ENCODE measurements around the gene KYAT1.
A peak's percentile ranks its signal among the peaks of the same experiment; 100 is the strongest.

Gene KYAT1

DNA sequence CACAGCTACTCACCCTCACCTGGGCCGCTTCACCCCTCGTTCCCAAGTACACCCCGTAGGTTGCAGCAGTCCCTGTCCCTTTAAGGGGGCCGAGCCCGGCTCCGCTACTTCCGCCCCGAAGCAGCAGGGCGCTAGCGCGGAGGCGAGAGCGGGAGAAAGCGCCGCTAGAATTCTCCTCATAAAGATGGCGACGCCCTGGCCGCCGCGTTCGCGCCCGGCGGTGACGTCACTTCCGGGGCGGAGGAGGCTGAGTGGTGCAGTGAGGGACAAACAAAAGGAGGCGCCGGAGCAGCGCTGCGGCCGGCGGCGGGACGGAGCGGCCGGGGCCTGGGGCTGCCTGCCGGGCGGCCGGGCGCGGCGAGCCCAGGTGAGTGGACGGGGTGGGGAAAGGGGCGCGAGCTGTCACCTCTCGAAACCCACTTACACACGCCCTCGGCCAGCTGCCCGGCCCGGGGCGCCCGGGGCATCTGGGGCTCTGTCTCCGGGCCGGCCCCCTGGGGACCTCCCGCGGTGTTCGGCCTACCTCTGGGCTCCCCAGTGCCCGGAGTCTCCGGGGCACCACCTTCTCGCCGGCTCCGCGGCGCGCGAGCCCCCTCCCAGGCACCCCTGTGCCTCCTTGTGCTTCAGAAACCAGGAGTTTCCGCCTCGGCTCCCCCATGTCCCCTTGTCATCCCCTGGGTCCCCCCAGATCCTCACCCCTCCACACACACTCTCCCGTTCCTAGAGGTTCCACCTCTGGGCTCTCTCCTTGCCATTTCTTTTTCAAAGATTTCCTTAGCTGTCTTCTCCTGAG is at the start of gene KYAT1, which contains the start of gene LRRC8A:
Gene KYAT1, minus strand, starts transcription at position 67 of the 793 bp plus-strand sequence. CDS start 36,545 bp downstream, outside the sequence.
Gene LRRC8A, plus strand, starts transcription at position 250 of the 793 bp plus-strand sequence. CDS start 25,032 bp downstream, outside the sequence.
- H3K27ac ChIP-seq = peak within 1 kb of the TSS; percentile 90
- TF ChIP-seq, protein P1, sequence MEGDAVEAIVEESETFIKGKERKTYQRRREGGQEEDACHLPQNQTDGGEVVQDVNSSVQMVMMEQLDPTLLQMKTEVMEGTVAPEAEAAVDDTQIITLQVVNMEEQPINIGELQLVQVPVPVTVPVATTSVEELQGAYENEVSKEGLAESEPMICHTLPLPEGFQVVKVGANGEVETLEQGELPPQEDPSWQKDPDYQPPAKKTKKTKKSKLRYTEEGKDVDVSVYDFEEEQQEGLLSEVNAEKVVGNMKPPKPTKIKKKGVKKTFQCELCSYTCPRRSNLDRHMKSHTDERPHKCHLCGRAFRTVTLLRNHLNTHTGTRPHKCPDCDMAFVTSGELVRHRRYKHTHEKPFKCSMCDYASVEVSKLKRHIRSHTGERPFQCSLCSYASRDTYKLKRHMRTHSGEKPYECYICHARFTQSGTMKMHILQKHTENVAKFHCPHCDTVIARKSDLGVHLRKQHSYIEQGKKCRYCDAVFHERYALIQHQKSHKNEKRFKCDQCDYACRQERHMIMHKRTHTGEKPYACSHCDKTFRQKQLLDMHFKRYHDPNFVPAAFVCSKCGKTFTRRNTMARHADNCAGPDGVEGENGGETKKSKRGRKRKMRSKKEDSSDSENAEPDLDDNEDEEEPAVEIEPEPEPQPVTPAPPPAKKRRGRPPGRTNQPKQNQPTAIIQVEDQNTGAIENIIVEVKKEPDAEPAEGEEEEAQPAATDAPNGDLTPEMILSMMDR (conservative IDR thresholded peaks at IDR 0.05) = no peak
- peak; percentile 66; the same call in 1 of the 2 replicates for TF ChIP-seq ZFX (IDR thresholded peaks at IDR 0.05)

DNA sequence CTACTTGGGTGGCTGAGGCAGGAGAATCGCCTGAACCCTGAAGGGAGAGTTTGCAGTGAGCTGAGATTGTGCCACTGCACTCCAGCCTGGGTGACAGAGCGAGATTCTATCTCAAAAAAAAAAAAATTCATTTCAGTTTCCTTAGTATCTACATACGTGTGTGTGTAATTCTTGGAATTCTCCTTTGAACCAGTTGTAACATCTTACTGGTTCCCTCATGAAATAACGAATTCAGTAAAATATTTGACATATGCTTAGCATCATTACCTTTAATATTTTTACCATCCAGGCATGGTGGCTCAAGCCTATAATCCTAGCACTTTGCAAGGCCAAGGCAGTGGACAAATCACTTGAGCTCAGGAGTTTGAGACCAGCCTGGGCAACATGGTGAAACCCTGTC is 47.8 kb upstream of the KYAT1 start:
- TF ChIP-seq, protein P1 (conservative IDR thresholded peaks at IDR 0.05) = no peak
- no peak for TF ChIP-seq ZFX (IDR thresholded peaks at IDR 0.05)
- no peak overlapping the region for H3K27ac ChIP-seq

DNA sequence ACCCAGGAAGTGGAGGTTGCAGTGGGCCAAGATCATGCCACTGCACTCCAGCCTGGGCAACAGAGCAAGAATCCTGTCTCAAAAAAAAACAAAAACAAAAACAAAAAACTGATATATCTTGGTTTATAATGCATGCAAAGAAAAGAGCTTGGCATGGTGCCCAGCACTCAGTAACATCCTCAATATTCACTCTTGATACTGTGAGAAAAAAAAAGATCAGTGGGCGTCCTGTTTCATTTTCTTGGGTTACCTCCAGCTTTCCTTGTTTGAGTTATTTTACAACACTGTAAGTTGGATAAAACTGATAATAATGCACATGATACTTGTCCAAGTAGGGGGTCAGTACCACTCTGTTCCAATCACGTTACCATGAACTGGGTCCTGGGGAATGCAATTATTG is 46.9 kb upstream of the KYAT1 start:
- TF ChIP-seq, protein P1 (conservative IDR thresholded peaks at IDR 0.05) = no peak
- no peak for TF ChIP-seq ZFX (IDR thresholded peaks at IDR 0.05)
- no peak overlapping the region for H3K27ac ChIP-seq

DNA sequence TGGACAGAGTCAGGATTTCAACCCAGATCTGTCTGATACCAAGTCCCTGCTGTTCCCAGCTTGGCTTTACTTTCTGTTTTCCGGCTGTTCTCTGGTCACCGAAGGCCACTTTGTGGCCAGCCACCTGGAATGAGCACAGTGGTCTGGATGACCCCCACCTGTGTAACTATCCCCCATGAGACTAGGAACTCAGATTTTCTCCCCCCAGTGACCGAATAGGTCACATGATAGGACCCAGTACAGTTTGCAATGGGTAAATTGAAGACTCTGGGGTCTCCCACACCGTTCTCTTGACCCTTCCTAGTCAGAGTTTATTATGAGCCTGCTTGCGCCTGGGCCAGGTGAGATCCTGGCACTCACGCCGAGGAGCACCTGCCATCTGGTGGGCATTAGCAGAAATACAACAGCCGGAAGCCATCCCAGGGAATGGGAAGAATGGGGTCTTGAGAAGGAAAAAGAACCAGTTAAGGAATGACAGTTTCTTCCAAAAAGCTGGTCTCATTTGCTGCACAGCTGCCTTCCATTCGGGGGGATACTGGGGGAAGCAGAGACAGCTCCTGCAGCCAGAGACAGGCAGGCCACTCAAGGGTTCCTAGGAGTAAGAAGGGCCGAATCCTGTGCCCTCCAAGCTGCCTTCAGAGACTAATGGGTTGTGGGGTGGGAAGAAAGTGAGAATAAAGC is 46.1 kb upstream of the KYAT1 start:
- TF ChIP-seq, protein P1 (conservative IDR thresholded peaks at IDR 0.05) = peak; percentile 96
- TF ChIP-seq ZFX (IDR thresholded peaks at IDR 0.05) = no peak
- 0 out of 2 replicates have a peak overlapping the region, but pooled peaks have one; percentile 3 for H3K27ac ChIP-seq

DNA sequence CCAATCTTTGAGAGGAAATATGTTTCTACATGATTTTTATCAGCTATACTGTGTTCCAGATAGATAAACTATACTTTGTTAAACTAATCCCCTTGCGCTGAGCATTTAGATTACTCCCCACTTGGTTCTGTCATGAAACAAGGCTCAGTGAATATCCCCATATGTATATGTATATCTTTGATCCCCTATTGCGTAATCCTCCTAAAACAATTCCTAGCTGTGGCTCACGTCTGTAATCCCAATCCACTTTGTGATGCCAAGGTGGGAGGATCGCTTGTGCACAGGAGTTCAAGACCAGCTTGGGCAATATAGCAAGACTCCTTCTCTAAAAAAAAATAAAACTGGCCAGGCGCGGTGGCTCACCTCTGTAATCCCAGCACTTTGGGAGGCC is 41.7 kb upstream of the KYAT1 start:
- no peak for TF ChIP-seq ZFX (IDR thresholded peaks at IDR 0.05)
- H3K27ac ChIP-seq = no peak overlapping the region

DNA sequence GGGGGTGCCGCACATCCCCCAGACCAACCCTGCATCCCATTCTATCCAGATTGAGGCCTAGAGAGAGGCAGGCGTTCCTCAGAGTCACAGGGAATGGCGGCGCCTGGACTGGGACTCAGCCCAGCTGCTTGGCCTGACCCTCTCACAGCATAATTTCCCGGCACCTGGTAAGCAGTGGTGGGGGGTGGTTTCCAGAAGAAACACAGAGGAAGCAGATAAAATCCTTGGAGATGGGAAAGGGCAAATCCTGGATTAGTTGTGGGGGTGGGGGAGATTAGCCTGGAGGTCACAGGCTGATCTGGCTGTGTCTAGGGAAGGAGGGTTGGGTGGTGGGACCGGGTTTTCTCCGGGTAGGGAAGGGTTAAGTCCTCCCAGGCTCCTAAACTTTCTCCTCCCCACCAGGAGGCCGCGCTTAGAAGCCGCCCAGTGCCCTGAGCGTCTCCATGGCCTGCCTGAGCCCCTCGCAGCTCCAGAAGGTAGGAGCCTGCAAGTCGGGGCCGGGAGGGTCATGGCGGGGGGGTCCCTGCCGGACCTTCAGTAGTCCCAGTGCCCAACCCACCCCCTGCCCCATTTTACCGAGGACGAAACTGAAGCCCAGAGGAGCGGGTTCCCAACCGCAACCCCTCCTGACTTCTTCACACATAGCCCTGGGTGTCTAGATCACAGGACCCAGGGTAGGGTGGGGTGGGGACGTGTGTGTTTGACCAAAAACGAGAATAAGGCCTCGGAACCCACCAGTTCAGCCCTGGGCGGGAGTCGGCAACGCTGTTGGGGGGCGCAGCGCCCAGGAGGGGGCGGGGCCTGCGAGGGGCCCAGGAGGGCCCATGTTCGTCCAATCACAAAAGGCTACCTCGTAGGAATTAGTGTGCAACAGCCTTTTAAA is 40.4 kb upstream of the KYAT1 start:
- H3K27ac ChIP-seq = no peak overlapping the region
- TF ChIP-seq, protein P1 (conservative IDR thresholded peaks at IDR 0.05) = no peak
- no peak for TF ChIP-seq ZFX (IDR thresholded peaks at IDR 0.05)

DNA sequence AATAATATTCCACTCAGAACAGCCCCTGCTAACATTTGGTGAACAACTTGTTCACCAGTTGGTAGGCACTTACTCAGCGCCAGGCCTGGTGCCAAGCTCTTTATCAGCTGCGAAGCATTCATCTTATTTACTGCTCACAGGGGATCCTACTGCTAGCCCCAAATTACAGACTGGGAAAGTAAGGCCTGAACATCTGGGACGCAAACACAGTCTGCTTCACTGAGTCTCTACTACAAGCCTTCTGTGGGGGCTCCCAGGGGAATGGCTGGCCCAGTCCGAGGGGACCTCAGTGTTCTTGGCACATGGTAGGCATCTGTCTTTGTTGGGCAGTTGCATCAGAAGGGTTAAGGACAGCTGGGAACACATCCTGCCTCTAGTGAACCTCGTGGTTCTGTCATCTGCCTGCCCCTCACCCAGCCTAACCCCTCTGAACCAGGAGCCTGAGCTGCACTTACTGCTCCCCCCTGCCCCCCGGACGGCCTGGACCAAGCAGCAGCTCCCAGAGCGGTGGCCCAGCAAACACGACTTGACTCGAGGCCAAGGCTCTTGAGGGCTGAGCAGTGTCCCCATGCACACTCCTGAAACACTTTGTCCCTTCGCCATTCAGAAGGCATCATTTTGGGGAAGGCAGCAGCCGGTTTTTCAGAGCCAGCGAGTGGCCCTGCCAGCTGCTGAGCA is 38.8 kb upstream of the KYAT1 start, which contains the start of gene PHYHD1:
Gene PHYHD1, plus strand, starts transcription at position 602 of the 678 bp plus-strand sequence. CDS start 1,342 bp downstream, outside the sequence.
- peak within 1 kb of the TSS; percentile 47 for H3K27ac ChIP-seq
- TF ChIP-seq ZFX (IDR thresholded peaks at IDR 0.05) = no peak
- TF ChIP-seq, protein P1 (conservative IDR thresholded peaks at IDR 0.05) = no peak

All from C4-2B (cell line).